ENCODE measurements around the gene SPTBN1.
A peak's percentile ranks its signal among the peaks of the same experiment; 100 is the strongest.

The SPTBN1 gene

DNA sequence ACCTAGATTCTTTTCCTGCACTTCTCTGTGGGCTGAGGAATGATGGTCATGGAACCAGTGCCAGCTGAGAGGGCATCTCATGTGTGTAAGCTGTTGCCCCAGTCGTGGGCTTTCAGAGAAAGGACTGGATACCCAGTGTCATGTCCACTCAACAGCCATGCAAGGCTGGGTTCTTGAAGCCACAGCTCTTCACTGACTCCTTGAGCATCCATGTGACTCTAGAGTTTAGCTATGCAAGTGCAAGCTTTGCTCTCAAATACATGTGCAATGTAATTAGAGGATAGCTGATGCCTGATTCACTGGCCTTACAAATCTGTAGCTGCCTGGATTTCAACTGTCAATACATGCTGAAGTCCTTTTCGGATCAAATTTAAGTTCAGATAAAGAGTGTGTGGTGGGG is 220.5 kb downstream of the SPTBN1 start:
- no peak overlapping the region for H3K23ac ChIP-seq (ENCODE audit: low read depth, low read length, poor library complexity)
- no peak overlapping the region for H2BK15ac ChIP-seq (ENCODE audit: low read length)
- no peak for DNase-seq (ENCODE audit: low spot score)
- WGBS, 2 donors (ENCODE audit: extremely low coverage in 2 of 2, insufficient read length in 2 of 2, insufficient replicate concordance in 1 of 2): no CpG with 5 or more reads among the region's 2 CpGs
- peaks cover 0 to 2% of the 10 kb centered on the region in 2 donors for H3K9me3 ChIP-seq (replicated peaks in 1 of 2; ENCODE audit: control insufficient read depth in 2 of 2, insufficient read depth in 1 of 2, low read depth in 1 of 2, low read length in 2 of 2)
- H2AFZ ChIP-seq (ENCODE audit: low read length): no peak overlapping the region
- H3K4me2 ChIP-seq (ENCODE audit: insufficient read depth, low read length, poor library complexity, severe bottlenecking): no peak overlapping the region
- no peaks in the 10 kb centered on the region for H3K79me1 ChIP-seq (ENCODE audit: low read depth, low read length)
- no peak overlapping the region for H2AK5ac ChIP-seq (ENCODE audit: low read depth, low read length)
- no peak overlapping the region for H3K18ac ChIP-seq (ENCODE audit: low read length)
- H2BK120ac ChIP-seq (ENCODE audit: low read depth, low read length): no peak overlapping the region
- peaks cover 1 to 4% of the 10 kb centered on the region in 2 donors for H3K36me3 ChIP-seq (replicated peaks in 1 of 2; ENCODE audit: control insufficient read depth in 2 of 2, insufficient read depth in 2 of 2, low read length in 2 of 2)
- no peak overlapping the region for H3K27ac ChIP-seq (replicated peaks; ENCODE audit: low read length)
- H4K8ac ChIP-seq (ENCODE audit: low read depth, low read length): no peak overlapping the region
- H3K27me3 ChIP-seq (ENCODE audit: control insufficient read depth in 3 of 3, insufficient read depth in 3 of 3, low read depth in 1 of 3, low read length in 3 of 3): no peaks in the 10 kb centered on the region
- H3K4me3 ChIP-seq (ENCODE audit: low read length in 2 of 2): no peak overlapping the region
- H3K4ac ChIP-seq (ENCODE audit: low read length): no peak overlapping the region
- H2BK5ac ChIP-seq (ENCODE audit: low read length): no peak overlapping the region
- no peak overlapping the region for H3K9ac ChIP-seq (ENCODE audit: low read depth, low read length, poor library complexity)
- H3K14ac ChIP-seq (ENCODE audit: low read length): no peak overlapping the region
- no peak overlapping the region for H2BK12ac ChIP-seq (ENCODE audit: low read length)
- peaks cover 0 to 2% of the 10 kb centered on the region in 2 donors for H3K4me1 ChIP-seq (ENCODE audit: control insufficient read depth in 2 of 2, insufficient read depth in 1 of 2, low read depth in 1 of 2, low read length in 2 of 2)
- no peak overlapping the region for H4K91ac ChIP-seq (ENCODE audit: low read depth, low read length, poor library complexity)

DNA sequence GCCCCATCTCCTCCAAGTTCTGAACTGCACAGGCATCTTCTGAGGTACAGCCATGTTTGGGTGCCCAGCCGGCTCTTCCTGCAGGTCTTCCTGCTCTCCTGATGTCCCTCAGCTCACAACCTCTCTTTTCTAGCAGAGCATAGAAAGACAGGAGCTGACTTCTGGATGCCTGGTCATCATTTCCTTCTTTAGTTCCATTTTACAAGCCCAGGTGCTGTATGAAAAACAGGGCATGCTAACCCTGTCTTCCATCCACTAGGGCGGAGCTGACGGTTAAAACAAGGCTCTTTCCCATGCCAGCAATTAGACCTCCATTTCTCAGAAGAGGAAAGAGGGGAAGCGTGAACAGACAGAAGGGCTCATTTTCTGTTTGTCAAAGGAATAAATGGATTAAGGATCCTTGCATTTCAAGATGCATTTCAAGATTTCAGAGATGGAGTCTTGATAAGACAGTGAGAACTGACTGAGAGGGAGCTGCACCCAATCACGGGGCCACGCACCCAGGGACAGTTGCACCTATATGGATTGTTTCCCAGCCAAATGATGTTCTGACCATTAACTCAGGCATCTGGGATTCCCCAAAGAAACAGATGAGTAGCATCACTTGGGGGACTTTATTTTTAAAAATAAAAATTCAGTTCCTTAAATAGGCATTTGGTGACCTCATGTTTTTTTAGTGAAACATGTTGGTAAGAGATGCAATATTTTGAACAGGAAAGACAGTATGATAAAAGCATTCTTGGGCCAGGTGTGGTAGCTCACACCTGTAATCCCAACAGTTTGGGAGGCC is 221.5 kb downstream of the SPTBN1 start:
- Histone ChIP-seq H3K4me2 (ENCODE audit: insufficient read depth, low read length, poor library complexity, severe bottlenecking) (no peak overlapping the region), H2BK15ac (ENCODE audit: low read length) (no peak overlapping the region), H3K18ac (ENCODE audit: low read length) (no peak overlapping the region), H2AK5ac (ENCODE audit: low read depth, low read length) (no peak overlapping the region), H3K4ac (ENCODE audit: low read length) (no peak overlapping the region), H2BK12ac (ENCODE audit: low read length) (no peak overlapping the region), H4K8ac (ENCODE audit: low read depth, low read length) (no peak overlapping the region), H3K23ac (ENCODE audit: low read depth, low read length, poor library complexity) (no peak overlapping the region), H4K91ac (ENCODE audit: low read depth, low read length, poor library complexity) (no peak overlapping the region), H3K9ac (ENCODE audit: low read depth, low read length, poor library complexity) (no peak overlapping the region), H3K79me1 (ENCODE audit: low read depth, low read length) (no peaks in the 10 kb centered on the region), H3K14ac (ENCODE audit: low read length) (no peak overlapping the region), H3K27ac (replicated peaks; ENCODE audit: low read length) (no peak overlapping the region), H3K27me3 (ENCODE audit: control insufficient read depth in 3 of 3, insufficient read depth in 3 of 3, low read depth in 1 of 3, low read length in 3 of 3) (no peaks in the 10 kb centered on the region), H3K4me3 (ENCODE audit: low read length in 2 of 2) (no peak overlapping the region), H3K4me1 (ENCODE audit: control insufficient read depth in 2 of 2, insufficient read depth in 1 of 2, low read depth in 1 of 2, low read length in 2 of 2) (peaks cover 0 to 2% of the 10 kb centered on the region in 2 donors), H3K9me3 (replicated peaks in 1 of 2; ENCODE audit: control insufficient read depth in 2 of 2, insufficient read depth in 1 of 2, low read depth in 1 of 2, low read length in 2 of 2) (peaks cover 0 to 2% of the 10 kb centered on the region in 2 donors), H2BK120ac (ENCODE audit: low read depth, low read length) (no peak overlapping the region), H2AFZ (ENCODE audit: low read length) (no peak overlapping the region), H2BK5ac (ENCODE audit: low read length) (no peak overlapping the region), H3K36me3 (replicated peaks in 1 of 2; ENCODE audit: control insufficient read depth in 2 of 2, insufficient read depth in 2 of 2, low read length in 2 of 2) (no peaks in the 10 kb centered on the region)
- DNase-seq (ENCODE audit: low spot score): no peak
- WGBS, 2 donors (ENCODE audit: extremely low coverage in 2 of 2, insufficient read length in 2 of 2, insufficient replicate concordance in 1 of 2): no CpG with 5 or more reads among the region's 6 CpGs

DNA sequence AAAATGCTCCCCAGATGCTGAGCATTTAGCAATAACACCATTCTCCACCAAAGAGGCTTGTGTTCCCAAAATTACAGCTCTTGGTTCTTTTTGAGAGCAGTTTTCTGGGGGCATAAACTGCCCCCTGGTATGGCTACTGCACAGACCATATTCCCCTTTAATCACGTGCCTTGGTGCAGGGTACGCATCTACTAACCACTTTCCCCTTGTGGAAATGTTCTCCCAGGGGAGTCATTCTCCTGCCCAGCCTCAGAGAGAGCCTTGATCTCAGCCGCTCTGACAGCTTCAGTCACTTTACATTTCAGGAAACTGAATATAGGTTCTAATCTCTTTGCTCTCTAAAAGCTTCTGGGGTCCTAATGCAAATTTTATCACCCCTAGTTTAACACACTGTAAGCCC is 222.6 kb downstream of the SPTBN1 start:
- Histone ChIP-seq H2BK120ac (ENCODE audit: low read depth, low read length) (no peak overlapping the region), H3K9ac (ENCODE audit: low read depth, low read length, poor library complexity) (no peak overlapping the region), H2BK5ac (ENCODE audit: low read length) (no peak overlapping the region), H3K14ac (ENCODE audit: low read length) (no peak overlapping the region), H3K4me1 (ENCODE audit: control insufficient read depth in 2 of 2, insufficient read depth in 1 of 2, low read depth in 1 of 2, low read length in 2 of 2) (no peaks in the 10 kb centered on the region), H4K8ac (ENCODE audit: low read depth, low read length) (no peak overlapping the region), H4K91ac (ENCODE audit: low read depth, low read length, poor library complexity) (no peak overlapping the region), H3K9me3 (replicated peaks in 1 of 2; ENCODE audit: control insufficient read depth in 2 of 2, insufficient read depth in 1 of 2, low read depth in 1 of 2, low read length in 2 of 2) (peaks cover 0 to 2% of the 10 kb centered on the region in 2 donors), H3K4me3 (ENCODE audit: low read length in 2 of 2) (no peak overlapping the region), H2AK5ac (ENCODE audit: low read depth, low read length) (no peak overlapping the region), H3K79me1 (ENCODE audit: low read depth, low read length) (no peaks in the 10 kb centered on the region), H3K27me3 (ENCODE audit: control insufficient read depth in 3 of 3, insufficient read depth in 3 of 3, low read depth in 1 of 3, low read length in 3 of 3) (no peaks in the 10 kb centered on the region), H3K27ac (replicated peaks; ENCODE audit: low read length) (no peak overlapping the region), H2BK12ac (ENCODE audit: low read length) (no peak overlapping the region), H3K23ac (ENCODE audit: low read depth, low read length, poor library complexity) (no peak overlapping the region), H3K4ac (ENCODE audit: low read length) (no peak overlapping the region), H2BK15ac (ENCODE audit: low read length) (no peak overlapping the region), H2AFZ (ENCODE audit: low read length) (no peak overlapping the region), H3K4me2 (ENCODE audit: insufficient read depth, low read length, poor library complexity, severe bottlenecking) (no peak overlapping the region), H3K18ac (ENCODE audit: low read length) (no peak overlapping the region), H3K36me3 (replicated peaks in 1 of 2; ENCODE audit: control insufficient read depth in 2 of 2, insufficient read depth in 2 of 2, low read length in 2 of 2) (no peaks in the 10 kb centered on the region)
- no CpG with 5 or more reads among the region's 3 CpGs for WGBS, 2 donors (ENCODE audit: extremely low coverage in 2 of 2, insufficient read length in 2 of 2, insufficient replicate concordance in 1 of 2)
- no peak for DNase-seq (ENCODE audit: low spot score)

DNA sequence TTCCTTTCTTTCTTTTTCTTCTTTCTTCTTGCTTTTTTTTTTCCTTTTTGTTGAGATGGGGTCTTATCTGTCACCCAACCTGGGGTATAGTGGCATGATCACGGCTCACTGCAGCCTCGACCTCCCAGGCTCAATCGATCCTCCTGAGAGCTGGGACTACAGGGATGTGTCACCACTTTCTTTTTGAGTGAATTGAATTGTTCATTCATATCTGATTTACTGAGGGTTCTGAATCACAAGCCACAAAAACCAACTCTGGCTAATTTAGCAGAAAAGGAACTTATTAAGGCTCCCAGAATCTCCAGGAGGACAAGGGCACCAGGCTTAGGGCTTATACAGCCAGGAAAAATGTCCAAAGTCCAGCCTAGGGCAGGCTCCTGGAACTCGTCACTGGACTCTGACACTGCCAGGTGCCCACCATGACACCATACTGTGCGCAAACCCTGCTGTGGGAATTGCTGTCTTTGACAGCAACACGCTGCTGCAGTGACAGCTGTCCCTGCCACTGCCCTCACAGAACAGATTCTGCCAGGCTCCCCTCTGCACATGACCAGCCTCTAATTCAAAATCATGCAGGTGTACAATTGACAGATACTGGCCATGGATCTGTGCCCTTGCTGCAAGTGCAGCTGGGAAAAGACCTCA is 224.4 kb downstream of the SPTBN1 start:
- H4K8ac ChIP-seq (ENCODE audit: low read depth, low read length): no peak overlapping the region
- no peak overlapping the region for H2BK5ac ChIP-seq (ENCODE audit: low read length)
- no peak overlapping the region for H3K14ac ChIP-seq (ENCODE audit: low read length)
- H3K9me3 ChIP-seq (replicated peaks in 1 of 2; ENCODE audit: control insufficient read depth in 2 of 2, insufficient read depth in 1 of 2, low read depth in 1 of 2, low read length in 2 of 2): peaks cover 0 to 2% of the 10 kb centered on the region in 2 donors
- H3K4me2 ChIP-seq (ENCODE audit: insufficient read depth, low read length, poor library complexity, severe bottlenecking): no peak overlapping the region
- H2BK15ac ChIP-seq (ENCODE audit: low read length): no peak overlapping the region
- no peaks in the 10 kb centered on the region for H3K79me1 ChIP-seq (ENCODE audit: low read depth, low read length)
- H3K18ac ChIP-seq (ENCODE audit: low read length): no peak overlapping the region
- no peak overlapping the region for H3K27ac ChIP-seq (replicated peaks; ENCODE audit: low read length)
- no peaks in the 10 kb centered on the region for H3K4me1 ChIP-seq (ENCODE audit: control insufficient read depth in 2 of 2, insufficient read depth in 1 of 2, low read depth in 1 of 2, low read length in 2 of 2)
- DNase-seq (ENCODE audit: low spot score): no peak
- H3K23ac ChIP-seq (ENCODE audit: low read depth, low read length, poor library complexity): no peak overlapping the region
- H2AK5ac ChIP-seq (ENCODE audit: low read depth, low read length): no peak overlapping the region
- no peak overlapping the region for H2BK12ac ChIP-seq (ENCODE audit: low read length)
- no peaks in the 10 kb centered on the region for H3K36me3 ChIP-seq (replicated peaks in 1 of 2; ENCODE audit: control insufficient read depth in 2 of 2, insufficient read depth in 2 of 2, low read length in 2 of 2)
- no peaks in the 10 kb centered on the region for H3K27me3 ChIP-seq (ENCODE audit: control insufficient read depth in 3 of 3, insufficient read depth in 3 of 3, low read depth in 1 of 3, low read length in 3 of 3)
- H2AFZ ChIP-seq (ENCODE audit: low read length): no peak overlapping the region
- H2BK120ac ChIP-seq (ENCODE audit: low read depth, low read length): no peak overlapping the region
- H3K9ac ChIP-seq (ENCODE audit: low read depth, low read length, poor library complexity): peak overlapping the region; percentile 70
- no peak overlapping the region for H3K4me3 ChIP-seq (ENCODE audit: low read length in 2 of 2)
- H4K91ac ChIP-seq (ENCODE audit: low read depth, low read length, poor library complexity): no peak overlapping the region
- no CpG with 5 or more reads among the region's 6 CpGs for WGBS, 2 donors (ENCODE audit: extremely low coverage in 2 of 2, insufficient read length in 2 of 2, insufficient replicate concordance in 1 of 2)
- no peak overlapping the region for H3K4ac ChIP-seq (ENCODE audit: low read length)
